HG02885 (cell line): ENCODE results near the gene CLEC9A.

ENCODE experiments used
- ATAC-seq: cut with Tn5 transposase; IDR thresholded peaks from one replicate; pipeline ENCODE4 v1.9.1; 2021; ENCODE audit warnings: mild to moderate bottlenecking; ENCODE audit not compliant: unreplicated experiment, poor library complexity

The CLEC9A gene

GRCh38 chr12:10065241-10065640 is 34.8 kb downstream of the CLEC9A start:
- ATAC-seq = no peak

GRCh38 chr12:10067264-10067663 is 36.8 kb downstream of the CLEC9A start:
- no peak for ATAC-seq

- no peak for ATAC-seq
These were observed 37.5 kb downstream of the CLEC9A start for GRCh38 chr12:10067942-10068341.

GRCh38 chr12:10068644-10069043 is 38.2 kb downstream of the CLEC9A start:
- no peak for ATAC-seq

GRCh38 chr12:10069099-10069498 is 38.6 kb downstream of the CLEC9A start:
- no peak for ATAC-seq

GRCh38 chr12:10069976-10070375 is 39.5 kb downstream of the CLEC9A start:
- no peak for ATAC-seq

- ATAC-seq = no peak
These were observed 39.9 kb downstream of the CLEC9A start for GRCh38 chr12:10070380-10070779.

- ATAC-seq = no peak
These were observed 41.6 kb downstream of the CLEC9A start for GRCh38 chr12:10072131-10072530.

- ATAC-seq = no peak
These were observed 42.8 kb downstream of the CLEC9A start for GRCh38 chr12:10073261-10073660.

- ATAC-seq = no peak
These were observed 45.0 kb downstream of the CLEC9A start for GRCh38 chr12:10075451-10075850.

GRCh38 chr12:10082117-10082874 is 51.8 kb downstream of the CLEC9A start:
- no peak for ATAC-seq

- no peak for ATAC-seq
These were observed 54.3 kb downstream of the CLEC9A start for GRCh38 chr12:10084733-10085132.

- no peak for ATAC-seq
These were observed 55.9 kb downstream of the CLEC9A start for GRCh38 chr12:10086387-10086786.

- ATAC-seq = no peak
These were observed 57.5 kb downstream of the CLEC9A start for GRCh38 chr12:10088031-10088430.

GRCh38 chr12:10088955-10089900 is 58.7 kb downstream of the CLEC9A start:
- ATAC-seq = no peak

- ATAC-seq = no peak
These were observed 64.3 kb downstream of the CLEC9A start for GRCh38 chr12:10094646-10095395.

- ATAC-seq = no peak
These were observed 65.5 kb downstream of the CLEC9A start for GRCh38 chr12:10095971-10096370.

- ATAC-seq = no peak
These were observed 67.0 kb downstream of the CLEC9A start for GRCh38 chr12:10097521-10097920.

GRCh38 chr12:10098791-10099190 is 68.3 kb downstream of the CLEC9A start, which contains the start of gene CLEC1A:
TSS of gene CLEC1A (minus strand) at chr12:10098985. CDS start at chr12:10098922, 63 bp downstream.
- no peak for ATAC-seq

- ATAC-seq = no peak
These were observed 70.6 kb downstream of the CLEC9A start for GRCh38 chr12:10101042-10101579.
